Subcutaneous adipose tissue (tissue), 4 donors: ENCODE data around the gene SPP2. TPM values are rescaled to one million over a fixed set of nuclear protein-coding genes. Genes with fewer than 3 reads are reported as not detected.

Experiments
- total RNA-seq, 4 donors: library from RNA; depleted of rRNA; stranded (reverse); fragments of >200 nt; gene quantifications; one replicate each; pipeline ENCODE4 v1.1.0, GENCODE V29; 2016
- TF ChIP-seq, protein P1 (sequence below): fragments of 450-650 bp; IDR thresholded peaks from one replicate; pipeline ENCODE4 v1.5.1; 2016; ENCODE audit warnings: low read depth, mild to moderate bottlenecking, control low read depth, antibody characterized with exemption, moderate library complexity

SPP2 gene
- total RNA-seq, 4 donors from 2014 or later = not detected

DNA sequence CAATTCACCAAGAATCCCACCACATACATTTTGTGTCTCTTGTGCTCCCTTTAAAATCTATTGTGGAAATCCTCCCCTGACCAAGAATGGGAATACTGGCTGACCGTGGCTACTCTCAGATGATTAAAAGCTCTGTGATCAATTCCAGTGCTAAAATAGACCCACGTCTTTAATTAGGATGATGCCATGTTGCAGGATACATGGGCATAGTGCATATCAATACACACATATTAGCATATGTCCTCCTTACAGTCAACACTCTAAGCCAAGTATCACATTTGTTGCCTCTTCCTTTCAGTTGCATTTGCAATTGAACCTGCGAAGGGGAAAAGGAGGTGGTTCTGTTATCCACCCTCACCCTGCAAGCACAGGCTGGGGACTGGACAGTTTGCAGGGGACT is 41.8 kb downstream of the SPP2 start:
- TF ChIP-seq, protein P1, sequence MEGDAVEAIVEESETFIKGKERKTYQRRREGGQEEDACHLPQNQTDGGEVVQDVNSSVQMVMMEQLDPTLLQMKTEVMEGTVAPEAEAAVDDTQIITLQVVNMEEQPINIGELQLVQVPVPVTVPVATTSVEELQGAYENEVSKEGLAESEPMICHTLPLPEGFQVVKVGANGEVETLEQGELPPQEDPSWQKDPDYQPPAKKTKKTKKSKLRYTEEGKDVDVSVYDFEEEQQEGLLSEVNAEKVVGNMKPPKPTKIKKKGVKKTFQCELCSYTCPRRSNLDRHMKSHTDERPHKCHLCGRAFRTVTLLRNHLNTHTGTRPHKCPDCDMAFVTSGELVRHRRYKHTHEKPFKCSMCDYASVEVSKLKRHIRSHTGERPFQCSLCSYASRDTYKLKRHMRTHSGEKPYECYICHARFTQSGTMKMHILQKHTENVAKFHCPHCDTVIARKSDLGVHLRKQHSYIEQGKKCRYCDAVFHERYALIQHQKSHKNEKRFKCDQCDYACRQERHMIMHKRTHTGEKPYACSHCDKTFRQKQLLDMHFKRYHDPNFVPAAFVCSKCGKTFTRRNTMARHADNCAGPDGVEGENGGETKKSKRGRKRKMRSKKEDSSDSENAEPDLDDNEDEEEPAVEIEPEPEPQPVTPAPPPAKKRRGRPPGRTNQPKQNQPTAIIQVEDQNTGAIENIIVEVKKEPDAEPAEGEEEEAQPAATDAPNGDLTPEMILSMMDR = no peak

DNA sequence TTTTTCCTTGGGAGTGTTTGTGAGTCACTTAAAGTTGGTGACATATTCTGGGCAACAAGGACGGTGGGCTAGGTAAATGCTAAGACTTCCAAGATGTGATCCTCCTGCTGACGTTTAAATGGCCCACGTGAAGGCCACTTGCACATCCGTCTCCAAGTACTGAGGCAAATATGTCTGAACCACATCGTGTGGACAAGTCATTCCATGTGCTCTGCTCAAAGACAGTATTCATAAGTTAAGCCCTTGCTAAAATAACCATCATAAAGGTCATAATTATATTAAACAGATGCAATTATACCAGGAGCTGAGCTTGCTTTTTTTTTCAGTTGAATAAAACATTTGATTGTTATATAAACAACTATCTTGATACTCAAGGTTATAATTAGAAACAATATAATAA is 44.8 kb downstream of the SPP2 start:
- TF ChIP-seq, protein P1 = no peak

DNA sequence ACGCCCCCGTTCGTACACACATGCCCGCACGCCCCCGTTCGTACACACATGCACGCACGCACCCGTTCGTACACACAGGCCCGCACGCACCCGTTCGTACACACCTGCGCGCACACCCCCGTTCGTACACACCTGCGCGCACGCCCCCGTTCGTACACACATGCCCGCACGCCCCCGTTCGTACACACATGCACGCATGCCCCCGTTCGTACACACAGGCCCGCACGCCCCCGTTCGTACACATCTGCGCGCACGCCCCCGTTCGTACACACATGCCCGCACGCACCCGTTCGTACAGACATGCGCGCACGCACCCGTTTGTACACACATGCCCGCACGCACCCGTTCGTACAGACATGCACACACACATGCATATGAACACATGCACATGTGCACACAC is 45.7 kb downstream of the SPP2 start:
- TF ChIP-seq, protein P1 = no peak

DNA sequence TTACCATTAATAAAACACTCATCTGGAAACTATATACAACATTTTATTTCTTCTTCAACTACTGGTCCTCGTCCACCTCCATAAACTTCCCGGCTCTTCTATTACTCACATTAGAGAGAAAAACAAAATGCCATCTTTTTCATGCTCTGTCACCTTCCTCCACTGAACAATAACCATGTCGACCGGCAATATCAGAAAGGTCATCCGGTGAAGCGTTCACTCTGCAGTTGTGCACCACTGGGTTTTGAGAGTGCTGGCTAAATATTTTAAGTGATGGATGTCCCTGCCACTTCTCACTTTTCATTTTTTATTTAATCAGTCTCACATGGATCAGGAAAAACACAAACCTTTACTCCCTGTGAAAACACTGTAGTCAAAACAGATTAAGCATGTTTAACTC is 48.2 kb downstream of the SPP2 start:
- TF ChIP-seq, protein P1 = no peak

DNA sequence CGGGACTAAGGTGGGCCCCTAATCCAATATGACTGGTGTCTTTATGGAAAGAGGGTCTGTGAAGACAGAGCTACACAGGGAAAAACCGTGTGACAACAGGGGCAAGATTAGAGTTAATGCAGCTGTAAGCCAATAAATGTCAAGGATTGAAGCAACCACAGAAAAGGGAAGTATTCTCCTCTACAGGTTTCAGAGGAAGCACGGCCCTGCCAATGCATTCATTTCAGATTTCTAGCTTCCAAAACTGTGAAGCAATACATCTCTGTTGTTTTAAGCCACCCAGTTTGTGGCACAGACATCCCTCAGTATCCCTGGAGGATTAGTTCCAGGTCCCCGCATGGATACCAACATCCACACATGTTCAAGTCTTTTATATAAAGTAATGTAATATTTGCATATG is 48.8 kb downstream of the SPP2 start:
- TF ChIP-seq, protein P1 = no peak

DNA sequence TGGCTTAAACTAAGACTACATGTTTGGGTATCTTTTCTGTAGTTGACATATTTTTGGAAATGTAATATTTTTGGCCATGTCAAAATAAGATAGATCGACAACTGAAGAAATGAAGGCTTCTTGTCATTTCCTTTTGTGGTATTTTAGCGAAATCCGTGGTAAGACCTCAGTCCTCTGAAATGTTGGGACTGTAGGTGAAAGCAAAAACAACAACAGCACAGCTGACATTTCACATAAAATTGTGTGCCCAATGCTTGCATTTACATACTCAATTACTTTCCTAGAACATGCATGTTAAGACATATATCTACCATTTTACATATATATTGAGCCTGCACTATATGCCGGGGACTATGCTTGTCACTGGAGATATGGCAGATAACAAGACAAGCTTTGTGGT is 50.2 kb downstream of the SPP2 start:
- TF ChIP-seq, protein P1 = no peak

DNA sequence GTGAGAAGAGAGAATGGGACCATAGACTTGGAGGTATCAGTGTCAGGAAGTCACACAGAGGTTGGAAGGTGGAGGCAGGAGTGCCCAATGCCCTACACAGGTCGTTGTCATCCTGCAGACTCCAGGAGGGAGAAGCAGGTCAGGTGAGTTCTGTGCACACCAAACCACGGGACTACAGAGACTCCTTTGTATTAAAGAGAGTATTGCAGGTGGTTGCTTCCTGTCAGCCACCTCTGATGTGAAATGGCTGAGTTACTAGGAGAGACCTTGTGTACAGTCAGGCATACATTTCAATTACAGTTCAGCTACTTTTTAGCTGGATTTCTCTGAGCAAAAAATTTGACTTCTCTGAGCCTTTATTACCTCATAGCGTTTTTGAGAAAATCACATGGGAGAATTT is 51.6 kb downstream of the SPP2 start:
- TF ChIP-seq, protein P1 = no peak
